ENCODE data around the gene USP17L28. TPM values are rescaled to one million over a fixed set of nuclear protein-coding genes. Genes with fewer than 3 reads are reported as not detected.
"Not testable (repeated sequence)": the region's sequence is repeated elsewhere in the genome, so short reads cannot be mapped to it uniquely, and the experiment has no call there.

USP17L28 gene
- polyA plus RNA-seq (ENCODE audit: insufficient read length in 4 of 4), result not detected

GRCh38 chr4:9348593-9348992 is at the start of gene USP17L28:
USP17L28 (plus strand) TSS chr4:9348893; CDS start chr4:9348893, 0 bp downstream.
- not testable (repeated sequence) for DNase-seq (ENCODE audit: low read depth in 4 of 4, low spot score in 3 of 4)

- DNase-seq (ENCODE audit: low read depth in 4 of 4, low spot score in 3 of 4), result not testable (repeated sequence)
Measured at GRCh38 chr4:9324191-9324590, 24.5 kb upstream of the USP17L28 start.

- DNase-seq (ENCODE audit: low read depth in 4 of 4, low spot score in 3 of 4), result not testable (repeated sequence)
Measured at GRCh38 chr4:9324865-9325264, 23.8 kb upstream of the USP17L28 start, which contains the start of gene USP17L24. USP17L24 (plus strand) TSS chr4:9325165; CDS start chr4:9325165, 0 bp downstream.

GRCh38 chr4:9329611-9330010 is 19.1 kb upstream of the USP17L28 start, which contains the start of gene USP17L25:
USP17L25 (plus strand) TSS chr4:9329911; CDS start chr4:9329911, 0 bp downstream.
- not testable (repeated sequence) for DNase-seq (ENCODE audit: low read depth in 4 of 4, low spot score in 3 of 4)

GRCh38 chr4:9334358-9334757 is 14.3 kb upstream of the USP17L28 start, which contains the start of gene USP17L26:
USP17L26 (plus strand) TSS chr4:9334658; CDS start chr4:9334658, 0 bp downstream.
- not testable (repeated sequence) for DNase-seq (ENCODE audit: low read depth in 4 of 4, low spot score in 3 of 4)

- not testable (repeated sequence) for DNase-seq (ENCODE audit: low read depth in 4 of 4, low spot score in 3 of 4)
Measured at GRCh38 chr4:9339103-9339502, 9.6 kb upstream of the USP17L28 start, which contains the start of gene USP17L5. USP17L5 (plus strand) TSS chr4:9339403; CDS start chr4:9339403, 0 bp downstream.

GRCh38 chr4:9343848-9344247 is 4.8 kb upstream of the USP17L28 start, which contains the start of gene USP17L27:
USP17L27 (plus strand) TSS chr4:9344148; CDS start chr4:9344148, 0 bp downstream.
- not testable (repeated sequence) for DNase-seq (ENCODE audit: low read depth in 4 of 4, low spot score in 3 of 4)

GRCh38 chr4:9350866-9351265 is 2.2 kb downstream of the USP17L28 start:
- DNase-seq (ENCODE audit: low read depth in 4 of 4, low spot score in 3 of 4), result not testable (repeated sequence)

- not testable (repeated sequence) for DNase-seq (ENCODE audit: low read depth in 4 of 4, low spot score in 3 of 4)
Measured at GRCh38 chr4:9353338-9353737, 4.6 kb downstream of the USP17L28 start, which contains the start of gene USP17L29. USP17L29 (plus strand) TSS chr4:9353638; CDS start chr4:9353638, 0 bp downstream.

GRCh38 chr4:9362829-9363228 is 14.1 kb downstream of the USP17L28 start, which contains the start of gene USP17L30:
USP17L30 (plus strand) TSS chr4:9363129; CDS start chr4:9363129, 0 bp downstream.
- not testable (repeated sequence) for DNase-seq (ENCODE audit: low read depth in 4 of 4, low spot score in 3 of 4)

- DNase-seq (ENCODE audit: low read depth in 4 of 4, low spot score in 3 of 4), result not testable (repeated sequence)
Measured at GRCh38 chr4:9379881-9380280, 31.2 kb downstream of the USP17L28 start.

GRCh38 chr4:9381012-9381534 is 32.4 kb downstream of the USP17L28 start:
- DNase-seq (ENCODE audit: low read depth in 4 of 4, low spot score in 3 of 4), result peak in 1 of 4 donors; percentile 20

GRCh38 chr4:9384126-9384525 is 35.4 kb downstream of the USP17L28 start:
- no peak for DNase-seq (ENCODE audit: low read depth in 4 of 4, low spot score in 3 of 4)

GRCh38 chr4:9389001-9389400 is 40.3 kb downstream of the USP17L28 start:
- DNase-seq (ENCODE audit: low read depth in 4 of 4, low spot score in 3 of 4), result not testable (repeated sequence)

Other genes with a start within 250 kb of the USP17L28 start
- under 1 TPM in 1 of 4 donors, not detected in 3; 0.05 TPM for gene FAM90A26, start 178.5 kb upstream of the USP17L28 start, polyA plus RNA-seq (ENCODE audit: insufficient read length in 4 of 4)
- gene USP17L10, start 138.2 kb upstream of the USP17L28 start, polyA plus RNA-seq (ENCODE audit: insufficient read length in 4 of 4), result not detected
- not detected for gene USP17L11, start 133.5 kb upstream of the USP17L28 start, polyA plus RNA-seq (ENCODE audit: insufficient read length in 4 of 4)
- gene USP17L12, start 128.7 kb upstream of the USP17L28 start, polyA plus RNA-seq (ENCODE audit: insufficient read length in 4 of 4), result not detected
- gene USP17L13, start 124.0 kb upstream of the USP17L28 start, polyA plus RNA-seq (ENCODE audit: insufficient read length in 4 of 4), result not detected
- gene USP17L15, start 114.5 kb upstream of the USP17L28 start, polyA plus RNA-seq (ENCODE audit: insufficient read length in 4 of 4), result under 1 TPM in 1 of 4 donors, not detected in 3; 0.11 TPM
- gene USP17L17, start 105.0 kb upstream of the USP17L28 start, polyA plus RNA-seq (ENCODE audit: insufficient read length in 4 of 4), result not detected
- not detected for gene USP17L18, start 100.3 kb upstream of the USP17L28 start, polyA plus RNA-seq (ENCODE audit: insufficient read length in 4 of 4)
- not detected for gene USP17L19, start 95.5 kb upstream of the USP17L28 start, polyA plus RNA-seq (ENCODE audit: insufficient read length in 4 of 4)
- gene USP17L20, start 90.8 kb upstream of the USP17L28 start, polyA plus RNA-seq (ENCODE audit: insufficient read length in 4 of 4), result not detected
- gene USP17L21, start 86.0 kb upstream of the USP17L28 start, polyA plus RNA-seq (ENCODE audit: insufficient read length in 4 of 4), result not detected
- gene USP17L22, start 81.3 kb upstream of the USP17L28 start, polyA plus RNA-seq (ENCODE audit: insufficient read length in 4 of 4), result not detected
- not detected for gene USP17L24, start 23.7 kb upstream of the USP17L28 start, polyA plus RNA-seq (ENCODE audit: insufficient read length in 4 of 4)
- gene USP17L25, start 19.0 kb upstream of the USP17L28 start, polyA plus RNA-seq (ENCODE audit: insufficient read length in 4 of 4), result not detected
- not detected for gene USP17L26, start 14.2 kb upstream of the USP17L28 start, polyA plus RNA-seq (ENCODE audit: insufficient read length in 4 of 4)
- gene USP17L5, start 9.5 kb upstream of the USP17L28 start, polyA plus RNA-seq (ENCODE audit: insufficient read length in 4 of 4), result not detected
- gene USP17L27, start 4.7 kb upstream of the USP17L28 start, polyA plus RNA-seq (ENCODE audit: insufficient read length in 4 of 4), result not detected
- not detected for gene USP17L29, start 4.7 kb downstream of the USP17L28 start, polyA plus RNA-seq (ENCODE audit: insufficient read length in 4 of 4)
- gene USP17L30, start 14.2 kb downstream of the USP17L28 start, polyA plus RNA-seq (ENCODE audit: insufficient read length in 4 of 4), result not detected
- gene DEFB131A, start 95.5 kb downstream of the USP17L28 start, polyA plus RNA-seq (ENCODE audit: insufficient read length in 4 of 4), result not detected

All from right renal pelvis (tissue), 4 donors.